H54 (cell line): ENCODE data around the gene FN3K.
"Not testable (repeated sequence)": the region's sequence is repeated elsewhere in the genome, so short reads cannot be mapped to it uniquely, and the experiment has no call there.

Experiments used
- DNase-seq: peaks from one replicate; pipeline ENCODE4 v3.0.0; 2011; ENCODE audit warnings: low spot score, mixed read lengths; ENCODE audit not compliant: insufficient read length
- FAIRE-seq: peaks from 3 replicates; lab custom pipeline; 2011; peaks lifted over from hg19 to GRCh38; lab: Jason Lieb, UNC
- POLR2A ChIP-seq: IDR thresholded peaks from 2 replicates; pipeline ENCODE4 v1.6.1; 2011; ENCODE audit warnings: low read depth, mild to moderate bottlenecking, low read length

FN3K gene

GRCh38 chr17:82780971-82781893 is 45.8 kb downstream of the FN3K start:
- no peak for DNase-seq
- no peak for TF ChIP-seq POLR2A
- FAIRE-seq = no peak

GRCh38 chr17:82781894-82782274 is 46.5 kb downstream of the FN3K start:
- DNase-seq (peak; percentile 93), FAIRE-seq (no peak)
- no peak for TF ChIP-seq POLR2A

GRCh38 chr17:82782657-82783207 is 47.3 kb downstream of the FN3K start:
- DNase-seq = no peak
- FAIRE-seq = no peak
- TF ChIP-seq POLR2A = no peak

GRCh38 chr17:82783498-82783897 is 48.1 kb downstream of the FN3K start:
- DNase-seq = no peak
- no peak for FAIRE-seq
- TF ChIP-seq POLR2A = no peak

- DNase-seq, FAIRE-seq: not testable (repeated sequence)
Measured at GRCh38 chr17:82785581-82785980, 50.2 kb downstream of the FN3K start.

- no peak for TF ChIP-seq POLR2A
- DNase-seq = no peak
- FAIRE-seq = no peak
Measured at GRCh38 chr17:82786427-82786826, 51.0 kb downstream of the FN3K start.

GRCh38 chr17:82787081-82787848 is 51.9 kb downstream of the FN3K start:
- no peak for TF ChIP-seq POLR2A
- FAIRE-seq (no peak), DNase-seq (no peak)

GRCh38 chr17:82788206-82789001 is 53.0 kb downstream of the FN3K start:
- no peak for DNase-seq
- no peak for FAIRE-seq
- no peak for TF ChIP-seq POLR2A

- no peak for DNase-seq
- TF ChIP-seq POLR2A = no peak
- FAIRE-seq = no peak
Measured at GRCh38 chr17:82789051-82789592, 53.7 kb downstream of the FN3K start.

GRCh38 chr17:82789806-82790205 is 54.4 kb downstream of the FN3K start:
- FAIRE-seq (no peak), DNase-seq (no peak)
- TF ChIP-seq POLR2A = no peak

- FAIRE-seq = no peak
- no peak for TF ChIP-seq POLR2A
- DNase-seq = no peak
Measured at GRCh38 chr17:82790391-82790790, 55.0 kb downstream of the FN3K start.

GRCh38 chr17:82791532-82791931 is 56.1 kb downstream of the FN3K start:
- FAIRE-seq = no peak
- DNase-seq = peak; percentile 62
- TF ChIP-seq POLR2A = no peak

- TF ChIP-seq POLR2A = no peak
- no peak for DNase-seq
- FAIRE-seq = no peak
Measured at GRCh38 chr17:82793974-82794630, 58.7 kb downstream of the FN3K start.
